Activated T-helper 9 cell treated with anti-CD3 and anti-CD28 coated beads, Interleukin-2, amount 50 U/mL, for 16 hours (primary cell): Measurements from ENCODE around the gene SHANK1.

Experiments used
- DNase-seq: peaks from one replicate; pipeline ENCODE4 v3.0.0-alpha.2; 2020; ENCODE audit warnings: low read depth

SHANK1 gene

DNA sequence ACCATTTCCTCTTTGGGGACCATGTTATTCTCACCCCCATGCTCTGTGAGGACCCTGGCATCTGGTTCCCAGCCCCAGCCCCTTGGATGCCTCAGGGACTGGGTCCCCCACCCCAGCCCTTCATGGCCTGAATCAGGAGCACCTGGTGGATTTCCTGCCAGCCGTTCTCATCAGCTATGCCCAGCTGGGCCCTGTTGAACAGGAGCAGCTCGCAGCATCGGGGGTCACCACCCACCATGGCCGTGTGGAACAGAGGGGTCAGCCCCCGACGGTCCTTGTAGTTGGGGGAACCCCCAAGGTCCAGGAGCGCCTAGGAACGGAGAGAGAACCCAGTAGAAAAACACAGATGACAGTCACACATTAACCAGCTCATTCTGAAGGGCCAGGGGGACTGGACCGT lies 7.8 kb downstream of the SHANK1 start:
- no peak for DNase-seq

DNA sequence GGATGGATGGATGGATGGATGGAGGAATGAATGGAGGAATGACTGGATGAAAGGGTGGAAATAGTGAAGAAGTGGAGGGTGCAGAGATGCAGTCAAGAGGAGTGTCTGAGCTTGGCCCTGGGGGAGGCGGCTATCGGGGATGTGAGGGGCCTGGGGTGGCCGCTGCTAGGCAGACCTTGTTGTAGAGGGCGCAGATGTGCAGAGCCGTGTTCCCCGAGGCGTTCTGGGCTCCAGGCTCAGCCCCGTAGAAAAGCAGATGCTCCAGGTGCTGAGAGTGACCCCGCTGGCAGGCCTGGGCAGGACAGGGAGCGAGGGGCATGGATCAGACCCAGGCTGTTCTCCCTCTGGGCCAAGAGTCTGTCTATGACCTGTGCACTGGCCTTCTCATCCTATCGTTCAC lies 8.4 kb downstream of the SHANK1 start:
- DNase-seq, result no peak

GRCh38 chr19:50710612-50711011 lies 9.0 kb downstream of the SHANK1 start:
- DNase-seq, result no peak

DNA sequence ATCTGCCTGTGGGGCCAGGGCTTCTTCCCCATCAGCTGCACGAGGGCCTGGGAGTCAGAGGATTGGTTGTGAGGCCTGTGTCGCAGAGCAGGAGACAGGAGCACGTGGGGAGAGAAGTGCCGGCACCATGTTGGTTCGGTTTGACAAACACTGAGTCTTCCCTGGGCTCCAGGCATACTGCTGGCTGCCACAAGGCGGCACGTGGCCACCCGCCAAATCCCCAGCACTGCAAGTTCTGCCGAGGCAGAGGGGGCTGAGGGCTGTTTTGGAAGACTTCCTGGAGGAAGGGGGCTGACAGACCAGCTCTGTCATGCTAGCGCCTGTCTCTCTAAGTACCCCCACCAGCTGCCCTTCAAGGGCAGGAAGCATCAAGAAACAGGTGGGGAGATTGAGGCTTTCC lies 9.5 kb downstream of the SHANK1 start:
- DNase-seq, result no peak

GRCh38 chr19:50708179-50708879 lies 11.3 kb downstream of the SHANK1 start:
- DNase-seq, result no peak

DNA sequence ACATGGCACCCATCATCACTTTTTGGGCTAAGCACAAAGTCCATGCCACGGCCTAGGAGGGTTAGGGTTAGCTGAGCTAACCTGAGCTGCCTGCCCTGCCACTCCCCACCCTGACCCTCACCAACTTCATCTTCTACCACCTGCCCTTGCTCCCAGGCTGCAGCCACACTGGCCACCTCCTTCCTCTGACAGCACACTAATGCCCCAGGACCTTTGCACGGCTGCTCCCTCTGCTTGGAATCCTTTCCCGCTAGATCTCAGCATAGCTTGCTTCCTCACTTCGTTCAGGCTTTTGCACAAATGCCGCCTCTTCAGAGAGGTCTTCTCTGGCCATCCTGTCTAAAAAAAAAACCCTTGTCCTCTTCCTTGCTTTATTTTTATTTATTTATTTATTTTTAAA lies 13.2 kb downstream of the SHANK1 start:
- DNase-seq, result no peak

- no peak for DNase-seq
These were observed 14.1 kb downstream of the SHANK1 start for GRCh38 chr19:50705422-50706019.

DNA sequence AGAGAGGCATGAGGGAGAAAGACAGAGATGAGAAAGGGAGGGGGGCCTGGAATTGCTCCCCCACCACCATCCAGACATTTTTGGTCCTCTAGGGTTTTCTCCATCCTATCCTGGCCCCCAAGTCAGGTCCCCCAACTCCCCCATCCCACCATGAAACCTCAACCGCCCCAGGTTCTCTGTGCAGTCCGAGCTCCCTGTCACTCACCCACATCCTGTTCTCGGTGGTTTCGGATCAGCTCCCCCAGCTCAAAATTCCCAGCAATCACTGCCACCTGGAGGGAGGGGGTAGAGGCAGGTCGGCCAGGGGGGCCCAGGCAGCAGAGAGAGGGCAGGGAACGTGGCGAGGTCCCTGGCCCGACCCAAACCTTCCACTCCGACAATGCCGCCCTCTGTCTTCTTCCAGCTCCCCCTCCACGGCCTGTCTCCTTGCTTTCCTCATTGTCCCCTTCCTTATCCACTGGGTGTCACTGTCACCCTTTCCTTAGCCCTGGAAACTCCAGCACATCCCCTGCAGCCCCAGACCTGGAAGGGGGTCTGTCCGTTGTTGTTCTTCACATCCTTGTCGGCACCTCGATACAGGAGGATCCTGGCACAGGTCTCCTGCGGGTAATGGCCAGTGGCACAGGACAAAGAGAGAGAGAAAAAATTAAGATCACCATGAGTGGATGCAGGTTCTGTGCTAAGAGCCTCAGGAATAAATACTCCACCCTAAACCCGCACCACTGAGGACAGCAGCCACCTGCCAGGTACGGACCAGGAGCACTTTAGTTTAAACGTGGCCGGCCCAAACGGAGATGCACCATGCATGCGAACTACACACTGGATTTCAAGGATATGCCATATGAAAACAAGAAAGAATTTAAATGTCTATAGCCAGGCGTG lies 15.4 kb downstream of the SHANK1 start:
- no peak for DNase-seq

GRCh38 chr19:50702871-50703829 lies 16.5 kb downstream of the SHANK1 start:
- DNase-seq, result no peak

DNA sequence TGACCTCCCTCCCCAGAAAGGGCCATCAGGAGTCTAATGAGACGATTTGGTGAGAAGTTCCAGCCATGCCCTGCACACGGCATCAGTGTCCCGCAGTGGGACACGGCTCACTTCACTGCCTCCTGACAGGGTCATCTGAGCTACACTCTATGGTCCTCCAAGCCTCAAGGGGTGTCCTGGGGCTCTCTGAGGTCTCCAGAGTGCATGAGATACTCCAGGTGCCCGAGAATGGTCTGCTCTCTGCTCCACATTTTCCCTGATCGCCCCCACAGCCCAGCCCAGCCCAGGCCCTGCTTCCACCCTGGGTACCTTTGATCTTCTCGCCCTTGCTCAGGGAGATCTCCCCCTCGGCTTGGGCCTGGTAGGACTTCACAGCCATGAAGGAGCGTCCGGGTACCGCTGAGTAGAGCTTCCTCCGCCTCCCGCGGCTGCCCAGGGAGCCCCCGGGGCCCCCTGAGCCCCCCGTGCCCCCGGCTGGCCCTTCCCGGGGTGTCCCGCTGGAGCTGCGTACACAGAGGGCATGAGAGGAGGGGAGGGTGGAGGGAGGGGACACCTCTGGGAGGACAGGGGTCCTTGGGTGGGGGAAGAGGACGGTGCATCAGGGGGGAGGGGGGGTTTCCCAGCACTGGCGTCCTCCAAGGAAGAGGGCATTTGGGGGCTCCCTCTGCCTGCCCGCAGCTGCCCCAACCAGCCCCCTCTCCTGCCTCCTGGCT lies 17.3 kb downstream of the SHANK1 start:
- DNase-seq, result no peak

GRCh38 chr19:50701367-50701985 lies 18.1 kb downstream of the SHANK1 start:
- no peak for DNase-seq

DNA sequence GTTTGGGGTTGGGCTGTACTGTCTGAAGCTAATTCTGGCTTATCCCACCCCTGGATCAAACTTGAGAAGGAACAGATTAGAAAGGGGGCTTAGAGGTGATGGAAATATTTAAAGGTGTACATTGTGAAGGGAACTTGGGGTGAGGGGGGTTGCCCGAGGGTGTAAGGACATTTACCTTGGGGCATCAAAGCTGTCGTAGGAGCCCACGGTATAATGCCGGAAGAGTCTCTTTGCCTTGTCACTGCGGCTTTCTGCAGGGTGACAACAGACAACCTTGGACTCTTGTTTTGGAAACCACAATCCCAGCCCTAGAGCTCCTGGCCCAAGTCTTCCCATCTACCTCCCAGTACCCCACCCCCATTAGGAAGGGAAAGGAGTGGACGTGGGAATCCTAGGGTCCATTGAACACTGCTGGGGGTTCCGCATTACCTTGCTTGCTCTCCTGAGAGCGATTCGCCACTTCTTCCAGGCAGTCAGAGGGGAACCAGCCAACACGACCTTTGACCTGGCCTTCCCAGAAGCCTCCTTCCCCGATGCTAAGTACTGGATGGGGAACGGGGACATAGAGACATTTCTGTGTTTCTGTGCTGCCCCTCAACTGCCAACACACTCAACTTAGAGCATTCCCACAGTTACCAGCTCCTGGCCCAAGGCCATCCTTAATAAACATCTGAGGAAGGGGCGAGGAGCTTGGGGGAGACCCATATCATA lies 22.0 kb downstream of the SHANK1 start:
- no peak for DNase-seq

DNA sequence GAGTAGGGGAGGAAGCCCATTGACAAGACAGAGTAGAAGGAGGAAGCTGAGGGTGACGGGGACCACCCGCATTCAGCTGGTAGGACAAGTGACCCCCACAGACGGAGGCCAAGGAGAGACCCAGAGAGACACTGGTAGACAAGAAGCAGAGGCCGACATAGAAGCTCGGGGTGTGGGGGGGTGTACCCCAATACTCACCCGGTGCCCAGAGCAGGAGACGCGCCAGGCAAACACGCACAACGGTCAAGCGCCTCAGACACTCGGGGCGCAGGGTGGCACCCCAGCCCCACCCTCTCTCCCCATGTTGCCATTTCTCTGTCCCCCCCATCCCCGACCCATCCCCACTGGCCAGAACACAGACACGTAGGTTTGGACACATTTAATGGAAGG lies 23.5 kb downstream of the SHANK1 start:
- no peak for DNase-seq

GRCh38 chr19:50695251-50696093 lies 24.1 kb downstream of the SHANK1 start:
- DNase-seq, result no peak

DNA sequence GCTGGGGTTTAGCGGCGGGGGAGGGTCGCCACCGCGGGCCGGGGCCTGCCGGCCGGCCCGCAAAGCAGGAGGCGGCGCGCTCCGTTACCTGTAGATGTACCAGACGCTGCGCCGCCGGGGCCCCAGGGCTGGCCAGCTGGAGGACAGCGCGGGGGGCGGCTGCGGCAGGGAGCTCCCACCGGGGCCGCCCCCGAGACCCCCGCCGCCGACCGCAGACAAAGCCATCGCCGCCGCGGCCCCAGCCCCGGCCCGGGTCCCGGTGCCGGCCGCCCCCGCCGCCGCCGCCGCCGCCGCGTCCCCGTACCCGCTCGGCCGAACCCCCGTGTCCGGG lies 24.8 kb downstream of the SHANK1 start:
- DNase-seq, result no peak

GRCh38 chr19:50693064-50693975 lies 26.3 kb downstream of the SHANK1 start:
- no peak for DNase-seq

DNA sequence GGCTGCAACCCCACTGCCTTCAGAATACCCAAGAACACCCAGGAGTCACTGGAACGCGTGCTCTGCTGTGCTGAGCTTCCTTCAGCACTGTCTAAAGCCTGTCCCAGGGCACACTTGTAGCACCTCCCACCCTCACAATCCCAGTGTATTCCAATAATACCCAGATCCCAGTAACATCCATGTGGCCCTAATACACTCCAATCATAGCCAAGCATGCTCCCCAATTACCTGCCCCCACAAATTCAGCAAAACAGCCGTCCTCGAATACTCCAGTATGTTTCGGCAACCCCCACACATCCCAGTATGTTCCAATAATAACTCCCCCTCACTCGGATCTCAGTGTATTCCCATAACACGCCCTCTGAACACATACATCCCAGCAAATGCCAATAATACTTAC lies 29.2 kb downstream of the SHANK1 start:
- DNase-seq, result no peak

GRCh38 chr19:50688766-50689165 lies 30.8 kb downstream of the SHANK1 start:
- DNase-seq, result no peak
